Stomach smooth muscle (tissue), 2 donors: ENCODE data around the gene SMIM24.
"Not testable (repeated sequence)": the region's sequence is repeated elsewhere in the genome, so short reads cannot be mapped to it uniquely, and the experiment has no call there.

ENCODE experiments used
- H3K27ac ChIP-seq: one replicate; pipeline ENCODE4 v1.7.0; 2013; ENCODE audit warnings: mild to moderate bottlenecking, low read length, inconsistent platforms
- H3K27me3 ChIP-seq, 2 donors: one replicate each; pipeline ENCODE4 v1.7.0; 2013; ENCODE audit warnings: low read length in 2 of 2; ENCODE audit not compliant: insufficient read depth in 2 of 2, control insufficient read depth in 1 of 2
- H3K36me3 ChIP-seq, 2 donors: one replicate each; pipeline ENCODE4 v1.7.0; 2013; ENCODE audit warnings: low read length in 2 of 2; ENCODE audit not compliant: control insufficient read depth in 2 of 2, insufficient read depth in 2 of 2
- H3K4me1 ChIP-seq: one replicate; pipeline ENCODE4 v1.7.0; 2013; ENCODE audit warnings: low read length; ENCODE audit not compliant: control insufficient read depth, insufficient read depth
- H3K4me3 ChIP-seq, 2 donors: one replicate each; pipeline ENCODE4 v1.7.0; 2013; ENCODE audit warnings: low read length in 2 of 2
- H3K9ac ChIP-seq, 2 donors: one replicate each; pipeline ENCODE4 v1.7.0; 2013; ENCODE audit warnings: low read length in 2 of 2, mild to moderate bottlenecking in 1 of 2
- H3K9me3 ChIP-seq, 2 donors: one replicate each; pipeline ENCODE4 v1.7.0; 2013; ENCODE audit warnings: low read length in 2 of 2; ENCODE audit not compliant: control insufficient read depth in 2 of 2
- donor health status: healthy.
- donor health status: Pancreatic carcinoma.

Gene SMIM24

GRCh38 chr19:3458229-3459088, 21.9 kb downstream of the SMIM24 start:
- H3K4me1 ChIP-seq = peaks cover 40% of the 10 kb centered on the region
- peak overlapping the region; percentile 42 to 51 for H3K9ac ChIP-seq
- H3K27ac ChIP-seq = peak overlapping the region; percentile 75
- H3K27me3 ChIP-seq = no peaks in the 10 kb centered on the region
- H3K36me3 ChIP-seq = peaks cover 22 to 27% of the 10 kb centered on the region in 2 donors
- H3K4me3 ChIP-seq = peak overlapping the region in 1 of 2 donors; percentile 22
- H3K9me3 ChIP-seq = no peaks in the 10 kb centered on the region

GRCh38 chr19:3457528-3458228, 22.6 kb downstream of the SMIM24 start:
- H3K36me3 ChIP-seq = peaks cover 28% of the 10 kb centered on the region in 2 donors
- H3K9me3 ChIP-seq = no peaks in the 10 kb centered on the region
- peaks cover 37% of the 10 kb centered on the region for H3K4me1 ChIP-seq
- peak overlapping the region in 1 of 2 donors; percentile 51 for H3K9ac ChIP-seq
- no peaks in the 10 kb centered on the region for H3K27me3 ChIP-seq
- peak overlapping the region; percentile 75 for H3K27ac ChIP-seq
- H3K4me3 ChIP-seq = peak overlapping the region in 1 of 2 donors; percentile 22

DNA sequence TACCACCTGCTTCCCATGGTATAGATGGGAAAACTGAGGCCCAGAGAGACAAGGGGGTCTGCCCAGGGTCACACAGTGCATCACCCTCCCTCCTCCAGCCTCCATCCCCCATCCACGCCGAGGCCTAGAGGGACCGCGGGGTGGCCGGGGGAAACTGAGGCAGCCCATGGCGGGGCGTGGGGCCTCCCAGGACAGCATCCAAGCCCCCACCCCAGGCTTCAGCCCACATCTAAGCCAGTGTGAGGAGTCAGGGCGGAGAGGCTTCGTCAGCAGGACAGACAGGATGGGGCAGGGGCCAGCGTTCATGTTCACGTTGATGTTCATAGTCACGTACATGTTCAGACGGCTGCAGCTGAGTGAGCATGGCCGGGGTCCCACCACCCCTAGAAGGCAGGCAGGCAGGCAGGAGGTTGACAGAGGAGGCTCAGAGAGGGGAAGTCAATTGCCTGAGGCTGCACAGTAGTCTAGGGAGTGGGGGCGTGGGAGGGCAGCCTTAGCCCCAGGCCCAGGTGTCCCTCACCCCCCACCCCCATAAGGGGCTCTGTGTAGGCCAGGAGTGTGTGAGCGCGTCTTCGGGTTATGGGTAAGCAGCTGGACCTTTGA, 23.3 kb downstream of the SMIM24 start:
- H3K4me1 ChIP-seq = peaks cover 37% of the 10 kb centered on the region
- no peak overlapping the region for H3K9ac ChIP-seq
- peaks cover 31 to 33% of the 10 kb centered on the region in 2 donors for H3K36me3 ChIP-seq
- no peaks in the 10 kb centered on the region for H3K9me3 ChIP-seq
- no peaks in the 10 kb centered on the region for H3K27me3 ChIP-seq
- H3K27ac ChIP-seq = peak overlapping the region; percentile 75
- no peak overlapping the region for H3K4me3 ChIP-seq

GRCh38 chr19:3455960-3456601, 24.2 kb downstream of the SMIM24 start:
- H3K9me3 ChIP-seq = no peaks in the 10 kb centered on the region
- H3K4me1 ChIP-seq = peaks cover 38% of the 10 kb centered on the region
- no peak overlapping the region for H3K27ac ChIP-seq
- H3K36me3 ChIP-seq = peaks cover 31 to 33% of the 10 kb centered on the region in 2 donors
- no peak overlapping the region for H3K9ac ChIP-seq
- H3K27me3 ChIP-seq = no peaks in the 10 kb centered on the region
- H3K4me3 ChIP-seq = no peak overlapping the region

DNA sequence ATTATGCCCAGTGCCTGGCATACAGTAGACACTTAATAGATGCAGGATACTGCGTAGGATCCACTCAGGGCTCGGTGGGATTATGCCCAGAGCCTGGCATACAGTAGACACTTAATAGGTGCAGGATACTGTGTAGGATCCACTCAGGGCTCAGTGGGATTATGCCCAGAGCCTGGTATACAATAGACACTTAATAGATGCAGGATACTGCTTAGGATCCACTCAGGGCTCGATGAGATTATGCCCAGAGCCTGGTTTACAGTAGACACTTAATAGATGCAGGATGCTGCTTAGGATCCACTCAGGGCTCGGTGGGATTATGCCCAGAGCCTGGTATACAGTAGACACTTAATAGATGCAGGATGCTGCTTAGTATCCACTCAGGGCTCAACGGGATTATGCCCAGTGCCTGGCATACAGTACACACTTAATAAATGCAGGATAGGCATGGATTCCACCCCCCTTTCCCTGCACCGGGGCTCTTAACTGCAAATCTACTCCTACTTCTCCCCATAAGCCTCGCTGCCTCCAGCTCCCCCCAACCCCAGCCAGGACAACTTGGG, 24.9 kb downstream of the SMIM24 start:
- Histone ChIP-seq H3K4me3 (no peak overlapping the region), H3K27ac (peak overlapping the region; percentile 6), H3K9me3 (no peaks in the 10 kb centered on the region), H3K27me3 (no peaks in the 10 kb centered on the region), H3K4me1 (peaks cover 41% of the 10 kb centered on the region), H3K36me3 (peaks cover 33 to 34% of the 10 kb centered on the region in 2 donors), H3K9ac (no peak overlapping the region)

- Histone ChIP-seq H3K27me3 (no peaks in the 10 kb centered on the region), H3K4me3 (no peak overlapping the region), H3K27ac (peak overlapping the region; percentile 6), H3K9me3 (no peaks in the 10 kb centered on the region), H3K36me3 (peaks cover 33 to 36% of the 10 kb centered on the region in 2 donors), H3K9ac (no peak overlapping the region), H3K4me1 (peaks cover 35% of the 10 kb centered on the region)
Observed at GRCh38 chr19:3454656-3455392, 25.5 kb downstream of the SMIM24 start.

DNA sequence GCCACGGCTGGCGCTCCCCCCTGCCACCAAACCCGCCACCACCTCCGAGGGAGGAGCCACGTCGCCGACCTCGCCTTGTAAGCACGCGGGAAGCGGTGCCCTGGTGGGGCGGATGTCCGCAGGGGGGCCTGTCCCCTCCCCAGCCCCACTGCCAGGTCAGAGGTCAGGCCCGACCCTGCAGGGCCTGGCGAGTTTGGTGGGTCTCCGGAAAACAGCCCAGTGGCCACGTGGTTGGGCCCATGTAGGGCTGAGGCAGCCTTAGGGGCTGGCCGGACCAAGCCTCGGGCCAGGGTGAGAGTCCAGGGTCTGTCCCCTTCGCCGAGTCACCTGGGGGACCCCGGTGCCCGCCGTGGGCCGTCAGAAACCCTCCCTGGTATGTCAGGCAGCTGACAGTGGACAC, 26.5 kb downstream of the SMIM24 start:
- Histone ChIP-seq H3K4me3 (no peak overlapping the region), H3K36me3 (peaks cover 37 to 40% of the 10 kb centered on the region in 2 donors), H3K27me3 (no peaks in the 10 kb centered on the region), H3K4me1 (peaks cover 25% of the 10 kb centered on the region), H3K27ac (peak overlapping the region; percentile 31), H3K9ac (no peak overlapping the region), H3K9me3 (no peaks in the 10 kb centered on the region)

GRCh38 chr19:3452942-3453214, 27.4 kb downstream of the SMIM24 start:
- Histone ChIP-seq H3K27ac (peak overlapping the region; percentile 24), H3K36me3 (peaks cover 40 to 43% of the 10 kb centered on the region in 2 donors), H3K4me1 (peaks cover 16% of the 10 kb centered on the region)
- not testable (repeated sequence) for H3K27me3 ChIP-seq, H3K9ac ChIP-seq, H3K4me3 ChIP-seq, H3K9me3 ChIP-seq

DNA sequence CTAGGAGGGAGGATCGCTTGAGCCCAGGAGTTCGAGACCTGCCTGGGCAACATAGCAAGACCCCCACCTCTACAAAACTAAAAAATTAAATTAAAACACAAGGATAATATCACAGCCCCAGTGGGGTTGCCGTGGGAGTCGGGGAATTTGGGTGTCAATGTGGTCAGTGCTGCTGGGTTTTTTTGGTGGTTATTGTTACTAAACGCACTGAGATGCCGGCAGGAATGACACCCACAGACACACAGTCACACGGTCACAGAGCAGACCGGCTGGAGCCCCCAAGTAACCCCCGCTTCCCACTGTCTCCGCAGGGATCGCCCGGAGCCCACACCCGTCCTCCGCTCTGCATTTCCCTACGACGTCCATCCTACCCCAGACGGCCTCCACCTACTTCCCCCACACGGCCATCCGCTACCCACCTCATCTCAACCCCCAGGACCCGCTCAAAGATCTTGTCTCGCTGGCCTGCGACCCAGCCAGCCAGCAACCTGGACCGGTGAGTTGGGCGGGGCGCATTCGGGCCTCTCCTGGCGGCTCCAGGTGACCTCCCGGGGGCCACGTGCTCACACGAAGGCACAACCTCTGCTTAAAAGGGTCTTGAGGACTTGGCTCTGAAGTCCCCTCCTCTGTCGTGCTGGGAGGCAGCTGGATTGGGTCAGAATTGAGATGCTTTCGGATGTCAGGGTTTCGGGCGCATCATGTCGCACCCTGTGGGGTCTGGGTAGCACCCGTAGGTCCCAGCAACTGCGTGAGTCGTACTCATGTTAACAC, 28.0 kb downstream of the SMIM24 start:
- H3K9me3 ChIP-seq = no peaks in the 10 kb centered on the region
- no peak overlapping the region for H3K9ac ChIP-seq
- H3K4me3 ChIP-seq = no peak overlapping the region
- peaks cover 40 to 43% of the 10 kb centered on the region in 2 donors for H3K36me3 ChIP-seq
- peak overlapping the region; percentile 24 for H3K27ac ChIP-seq
- H3K4me1 ChIP-seq = peaks cover 11% of the 10 kb centered on the region
- no peaks in the 10 kb centered on the region for H3K27me3 ChIP-seq
